HG03432 (cell line): ENCODE results near the gene PPP2CA.
"Not testable (repeated sequence)": the region's sequence is repeated elsewhere in the genome, so short reads cannot be mapped to it uniquely, and the experiment has no call there.

Source experiments
- ATAC-seq: cut with Tn5 transposase; IDR thresholded peaks from one replicate; pipeline ENCODE4 v1.9.1; 2021; ENCODE audit warnings: mild to moderate bottlenecking, moderate library complexity; ENCODE audit not compliant: unreplicated experiment

PPP2CA gene

GRCh38 chr5:134203630-134204029, 22.2 kb downstream of the PPP2CA start:
- ATAC-seq: no peak

- no peak for ATAC-seq
Observed at GRCh38 chr5:134195666-134196065, 30.2 kb downstream of the PPP2CA start.

- no peak for ATAC-seq
Observed at GRCh38 chr5:134189031-134189430, 36.8 kb downstream of the PPP2CA start.

GRCh38 chr5:134188092-134188491, 37.8 kb downstream of the PPP2CA start:
- no peak for ATAC-seq

GRCh38 chr5:134184155-134185135, 41.4 kb downstream of the PPP2CA start:
- ATAC-seq: peak; percentile 68

DNA sequence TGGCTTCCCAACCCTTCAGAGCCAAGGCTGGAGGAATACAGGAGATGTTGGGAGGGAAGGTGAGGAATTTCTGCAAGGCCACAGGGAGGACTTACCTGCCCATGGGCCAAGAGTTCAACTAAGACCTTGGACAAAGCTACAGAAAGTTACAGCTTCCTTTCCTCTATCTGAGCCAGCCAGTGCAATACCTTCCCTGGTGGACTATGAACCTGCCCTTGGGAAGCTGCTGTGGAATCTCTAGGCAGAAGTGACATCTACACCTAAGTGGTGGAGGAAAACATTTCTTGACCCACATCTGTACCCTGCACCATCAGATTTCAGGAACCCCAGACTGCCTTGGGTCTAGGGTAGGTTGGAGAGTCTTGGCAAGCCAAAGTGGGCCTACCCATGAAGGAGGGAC, 42.4 kb downstream of the PPP2CA start:
- no peak for ATAC-seq

DNA sequence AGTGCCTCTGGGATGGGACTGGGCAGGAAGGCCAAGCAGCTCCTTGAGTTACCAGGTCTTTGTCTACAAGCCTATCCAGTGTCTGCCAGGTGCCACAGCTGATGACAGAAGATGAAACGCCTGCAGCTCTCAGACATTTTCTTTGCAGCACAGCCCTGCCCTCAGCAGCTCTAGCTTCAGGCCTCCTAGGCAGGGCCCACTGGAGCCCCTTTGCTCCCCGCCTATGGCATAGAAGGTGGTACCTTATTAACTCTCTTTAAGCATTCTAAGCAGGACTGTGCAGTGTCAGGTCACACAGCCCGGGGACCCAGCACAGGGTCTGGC, 47.8 kb downstream of the PPP2CA start:
- ATAC-seq: no peak

GRCh38 chr5:134177369-134178095, 48.3 kb downstream of the PPP2CA start:
- ATAC-seq: no peak

DNA sequence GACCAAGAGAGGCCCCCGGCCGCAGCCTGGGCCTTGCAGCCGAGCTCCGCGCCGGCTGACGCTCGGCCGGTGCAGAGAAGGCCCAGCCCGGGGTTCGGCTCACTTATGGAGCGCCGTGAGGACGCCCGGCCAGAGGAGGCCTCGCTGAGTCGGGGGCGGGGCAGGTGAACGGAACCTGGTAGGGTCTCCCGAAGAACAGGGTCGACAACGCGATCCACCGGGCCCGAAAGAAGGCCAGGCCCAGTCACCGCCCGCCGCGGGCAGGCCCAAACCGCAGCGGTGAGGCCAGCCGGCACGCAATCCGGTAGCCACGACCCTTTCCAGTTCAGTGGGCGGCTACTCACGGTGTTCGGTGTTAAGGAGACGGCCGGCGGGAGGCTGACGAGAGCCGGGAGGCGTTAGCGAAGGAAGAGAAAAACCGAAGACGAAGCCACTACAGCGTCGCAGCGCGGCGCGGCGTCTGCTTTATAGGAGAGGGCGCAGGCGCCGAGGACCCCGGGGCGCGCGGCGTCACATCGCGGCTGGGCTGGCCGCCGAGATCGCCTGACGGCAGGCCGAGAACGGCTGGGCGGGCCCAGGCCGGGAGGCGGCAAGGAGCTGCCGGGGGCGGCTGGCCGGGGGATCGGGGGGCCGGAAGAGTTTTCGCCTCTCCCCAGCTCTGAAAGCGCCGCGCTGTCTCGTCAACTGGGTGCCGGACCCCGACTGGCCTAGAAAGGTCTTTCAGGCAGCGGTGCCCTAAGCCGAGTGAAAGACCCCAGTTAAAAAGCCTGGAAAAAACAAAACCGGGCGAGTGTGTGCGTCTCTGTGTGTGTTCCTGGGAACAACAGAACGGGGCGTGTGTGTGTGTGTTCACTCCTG, 49.1 kb downstream of the PPP2CA start, which contains the start of gene SKP1:
SKP1 (minus strand) TSS at position 440 of the 858 bp plus-strand sequence. CDS start 2,928 bp downstream, outside the sequence.
- peak; percentile 87 for ATAC-seq

- peak; percentile 26 for ATAC-seq
Observed at GRCh38 chr5:134175921-134176510, 49.9 kb downstream of the PPP2CA start.

- no peak for ATAC-seq
Observed at GRCh38 chr5:134174841-134175839, 50.7 kb downstream of the PPP2CA start.

DNA sequence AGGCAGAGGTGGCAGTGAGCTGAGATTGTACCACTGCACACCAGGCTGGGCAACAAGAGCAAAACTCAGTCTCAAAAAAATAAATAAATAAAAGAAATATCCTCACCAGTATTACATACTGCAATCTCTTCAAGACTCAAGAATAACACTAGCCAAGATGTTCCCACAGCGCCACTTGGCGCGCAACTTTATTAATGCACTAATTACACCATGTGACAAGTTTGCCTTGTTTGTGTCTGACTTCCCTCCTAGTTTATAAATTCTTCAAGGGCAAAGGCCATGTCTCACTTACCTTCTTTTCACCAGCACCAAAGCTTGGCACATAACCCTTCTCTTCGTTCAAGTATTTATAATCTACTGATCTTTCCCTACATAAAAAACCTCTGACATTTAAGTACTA, 53.9 kb downstream of the PPP2CA start:
- no peak for ATAC-seq

DNA sequence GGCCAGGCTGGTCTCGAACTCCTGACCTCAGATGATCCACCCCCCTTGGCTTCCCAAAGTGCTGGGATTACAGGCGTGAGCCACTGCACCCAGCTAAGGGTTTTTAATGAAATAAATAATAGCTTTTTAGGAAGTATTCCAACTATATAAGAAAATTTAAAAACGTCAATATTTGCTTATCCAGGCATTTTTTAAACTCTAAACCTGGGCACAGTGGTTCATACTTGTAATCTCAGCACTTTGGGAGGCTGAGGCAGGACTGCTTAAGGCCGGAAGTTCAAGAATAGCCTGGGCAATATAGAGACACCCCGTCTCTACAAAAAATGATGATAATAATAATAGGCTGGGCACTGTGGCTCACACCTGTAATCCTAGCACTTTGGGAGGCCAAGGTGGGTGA, 63.3 kb downstream of the PPP2CA start:
- ATAC-seq: no peak

DNA sequence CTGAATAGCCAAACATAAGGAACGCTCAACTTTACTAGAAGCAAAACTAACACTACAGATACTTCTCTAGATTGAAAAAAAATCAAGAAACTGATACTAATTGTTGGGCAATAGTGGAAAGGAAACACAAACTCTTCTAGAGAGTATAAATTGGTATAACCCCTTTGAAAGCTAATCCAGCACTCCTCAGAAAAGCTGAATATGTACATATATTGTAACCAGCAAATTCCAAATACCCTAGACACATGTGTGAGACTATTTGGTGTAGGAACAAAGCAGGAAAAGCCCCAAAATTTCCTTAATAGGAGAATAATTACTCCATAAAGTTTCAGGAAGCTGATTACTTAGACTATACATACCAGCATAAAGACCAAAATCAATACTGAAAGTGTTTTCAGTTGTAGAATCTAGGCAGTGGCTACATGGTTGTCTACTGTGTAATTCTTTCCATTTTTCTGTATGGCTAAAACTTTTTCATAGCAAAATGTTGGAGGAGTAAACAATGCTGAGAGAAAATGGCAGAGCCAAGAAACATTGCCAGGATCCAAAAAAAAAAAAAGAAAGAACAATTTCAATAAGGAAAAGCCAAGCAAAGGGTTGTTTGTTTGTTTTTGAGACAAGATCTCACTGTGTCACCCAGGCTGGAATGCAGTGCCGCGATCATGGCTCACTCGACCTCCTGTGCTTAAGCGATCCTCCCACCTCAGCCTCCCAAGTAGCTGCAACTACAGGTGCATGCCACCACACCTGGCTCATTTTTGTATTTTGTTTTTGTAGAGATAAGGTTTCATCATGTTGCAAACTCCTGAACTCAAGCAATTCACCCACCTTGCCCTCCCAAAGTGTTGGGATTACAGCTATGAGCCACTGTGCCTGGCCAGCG, 64.1 kb downstream of the PPP2CA start:
- ATAC-seq: no peak

- no peak for ATAC-seq
Observed at GRCh38 chr5:134153657-134154056, 72.2 kb downstream of the PPP2CA start.

- ATAC-seq: no peak
Observed at GRCh38 chr5:134153241-134153640, 72.6 kb downstream of the PPP2CA start.

- ATAC-seq: not testable (repeated sequence)
Observed at GRCh38 chr5:134152173-134152832, 73.6 kb downstream of the PPP2CA start.

DNA sequence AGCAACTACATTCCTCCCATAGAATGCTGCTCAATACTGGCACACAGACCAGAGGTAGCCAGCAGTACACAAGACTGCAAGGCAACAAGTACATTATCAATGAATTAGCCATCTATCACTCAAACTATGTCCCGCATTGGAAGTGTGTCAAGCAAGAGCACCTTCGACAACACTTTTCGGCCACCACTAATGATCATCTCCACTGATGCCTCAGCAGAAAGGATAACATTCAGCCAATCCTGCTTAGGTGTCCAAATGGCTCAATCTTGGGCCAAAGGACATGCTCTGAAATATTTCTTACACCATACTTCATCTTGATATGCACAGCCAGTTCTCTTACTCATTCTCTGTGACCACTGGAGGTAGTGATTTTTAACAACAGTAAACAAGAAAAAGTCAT, 74.2 kb downstream of the PPP2CA start:
- no peak for ATAC-seq
